HG03565 (cell line): Measurements from ENCODE around the gene GNAO1.

ENCODE experiments used
- ATAC-seq: cut with Tn5 transposase; IDR thresholded peaks from one replicate; pipeline ENCODE4 v1.9.1; 2021; ENCODE audit warnings: mild to moderate bottlenecking, moderate library complexity; ENCODE audit not compliant: unreplicated experiment

GNAO1 gene

GRCh38 chr16:56344518-56345405 lies 153.5 kb downstream of the GNAO1 start:
- ATAC-seq, result no peak

- ATAC-seq, result no peak
Measured at GRCh38 chr16:56345406-56346050, 154.2 kb downstream of the GNAO1 start.

GRCh38 chr16:56346131-56346890 lies 155.0 kb downstream of the GNAO1 start:
- ATAC-seq, result no peak

GRCh38 chr16:56347166-56347565 lies 155.9 kb downstream of the GNAO1 start:
- no peak for ATAC-seq

- ATAC-seq, result no peak
Measured at GRCh38 chr16:56347670-56348069, 156.4 kb downstream of the GNAO1 start.

GRCh38 chr16:56348168-56349085 lies 157.1 kb downstream of the GNAO1 start:
- no peak for ATAC-seq

DNA sequence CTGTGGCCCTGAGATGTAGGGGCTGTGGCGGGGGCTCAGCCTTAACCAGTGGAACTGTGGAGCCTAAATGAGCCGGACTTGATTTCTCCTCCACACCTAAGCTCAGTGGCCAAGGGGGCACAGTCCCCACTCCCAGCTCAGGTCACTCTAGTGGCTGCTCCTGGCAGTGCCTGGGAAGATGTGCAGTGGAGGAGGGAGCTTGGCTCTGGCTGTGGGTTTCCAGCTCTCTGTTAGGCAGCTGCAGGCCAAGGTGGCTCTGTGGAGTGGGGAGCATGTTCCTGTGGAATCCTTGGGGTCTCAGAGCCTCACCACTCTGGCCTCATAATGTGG lies 157.8 kb downstream of the GNAO1 start:
- no peak for ATAC-seq

DNA sequence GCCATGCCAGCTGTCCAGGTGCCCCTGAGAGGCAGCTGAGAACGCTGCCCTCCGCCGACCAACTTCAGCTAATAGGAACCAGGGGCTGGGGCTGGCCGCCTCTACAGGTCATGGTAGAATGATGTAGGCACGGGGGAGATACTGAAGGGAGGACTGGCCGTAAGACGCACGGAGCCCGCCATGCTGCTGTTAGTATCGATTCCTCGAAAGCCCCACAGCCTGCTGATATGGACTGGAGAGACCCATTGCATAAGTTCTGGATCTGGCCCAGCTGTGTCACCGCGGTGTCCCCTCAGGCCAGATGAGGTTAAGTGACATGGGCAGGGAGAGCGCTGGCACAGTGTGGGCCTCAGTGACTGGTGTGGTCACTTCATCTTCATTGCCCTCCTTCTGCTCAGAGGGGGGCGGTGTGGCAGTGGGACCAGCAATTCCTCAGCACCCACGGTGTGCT lies 158.4 kb downstream of the GNAO1 start:
- no peak for ATAC-seq

DNA sequence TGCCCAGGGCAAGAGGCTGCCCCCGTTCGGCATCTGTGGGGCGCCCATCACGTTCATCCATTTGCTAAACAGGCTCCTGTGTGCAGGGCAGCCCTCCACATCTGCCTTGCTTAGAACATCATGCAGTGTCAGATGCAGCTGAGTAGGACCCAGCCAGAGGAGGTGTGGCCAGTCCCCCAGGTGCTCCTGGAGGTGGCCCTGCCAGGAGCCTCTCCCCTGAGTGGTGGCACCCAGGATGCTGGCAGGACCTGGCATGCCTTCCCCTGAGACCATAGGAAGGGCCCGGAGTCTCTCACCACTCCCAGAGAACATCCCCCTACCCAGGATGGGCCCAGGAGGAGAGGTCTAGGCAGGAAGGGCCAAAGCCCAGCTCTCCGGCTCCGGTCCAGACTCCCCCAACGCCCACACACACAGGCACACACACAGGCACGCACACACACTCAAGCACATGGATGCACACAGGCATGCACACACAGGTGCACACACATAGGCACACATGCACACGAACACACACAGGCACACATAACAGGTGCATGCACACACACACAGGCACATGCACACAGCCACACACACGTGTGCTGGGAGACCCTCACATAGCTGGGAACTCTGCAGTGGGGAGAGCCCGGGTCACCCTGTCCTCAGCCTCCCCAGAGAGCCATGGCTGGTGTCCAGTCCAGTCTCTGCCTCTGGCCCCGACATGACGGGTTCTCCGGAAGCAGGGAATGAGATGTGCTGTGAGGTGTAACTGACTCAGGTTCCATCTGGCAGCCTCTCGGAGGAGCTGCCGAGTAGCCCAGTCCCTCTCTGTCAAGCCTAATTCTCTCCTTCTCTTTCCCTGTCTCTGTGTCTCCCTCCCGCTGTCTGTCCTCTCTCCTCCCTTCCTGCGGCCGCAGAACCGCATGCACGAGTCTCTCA lies 159.5 kb downstream of the GNAO1 start:
- no peak for ATAC-seq

- no peak for ATAC-seq
Measured at GRCh38 chr16:56351481-56351880, 160.2 kb downstream of the GNAO1 start.

GRCh38 chr16:56352351-56353053 lies 161.2 kb downstream of the GNAO1 start:
- ATAC-seq, result no peak

DNA sequence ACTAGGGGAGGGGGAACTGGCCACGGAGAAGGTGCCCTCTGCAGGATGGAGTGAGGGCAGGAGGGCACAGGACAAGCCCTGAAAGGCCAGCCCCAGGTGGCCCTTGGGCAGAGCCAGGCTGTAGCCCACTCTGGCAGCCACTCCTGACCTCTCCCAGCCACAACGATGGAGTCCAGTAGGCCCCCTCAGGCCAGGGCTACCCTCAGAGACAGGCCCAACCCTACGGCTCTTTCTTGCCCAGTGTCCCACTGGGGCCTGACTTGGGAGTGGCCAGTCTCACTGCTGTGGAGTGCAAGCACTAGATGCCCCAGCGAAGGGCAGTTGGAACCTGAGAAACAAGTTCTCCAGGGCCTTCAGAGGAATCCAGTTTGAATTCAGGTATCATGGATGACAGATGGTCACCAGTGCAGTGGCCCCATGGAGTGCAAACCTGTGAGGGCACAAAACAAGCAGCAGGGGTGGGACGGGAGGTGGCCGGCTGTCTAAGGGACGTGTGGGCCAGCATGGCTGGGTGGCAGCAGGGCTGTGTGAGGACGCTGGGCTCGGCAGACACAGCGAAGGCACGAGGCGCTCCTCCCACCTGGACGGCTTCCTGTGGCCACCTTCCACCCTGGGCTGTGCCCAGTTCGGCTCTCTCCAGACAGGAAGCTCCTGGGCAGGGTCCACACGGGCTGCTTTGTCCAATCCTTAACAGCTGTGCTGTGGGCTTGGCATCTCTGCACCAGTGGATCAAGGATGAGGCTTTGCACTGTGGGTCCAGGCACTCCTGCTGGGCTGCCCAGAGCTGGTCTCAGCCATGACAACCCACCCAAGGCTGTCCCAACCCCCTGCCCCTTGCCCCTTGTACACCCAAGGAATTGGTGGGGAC lies 162.0 kb downstream of the GNAO1 start:
- ATAC-seq, result no peak

GRCh38 chr16:56354016-56354415 lies 162.7 kb downstream of the GNAO1 start:
- no peak for ATAC-seq

DNA sequence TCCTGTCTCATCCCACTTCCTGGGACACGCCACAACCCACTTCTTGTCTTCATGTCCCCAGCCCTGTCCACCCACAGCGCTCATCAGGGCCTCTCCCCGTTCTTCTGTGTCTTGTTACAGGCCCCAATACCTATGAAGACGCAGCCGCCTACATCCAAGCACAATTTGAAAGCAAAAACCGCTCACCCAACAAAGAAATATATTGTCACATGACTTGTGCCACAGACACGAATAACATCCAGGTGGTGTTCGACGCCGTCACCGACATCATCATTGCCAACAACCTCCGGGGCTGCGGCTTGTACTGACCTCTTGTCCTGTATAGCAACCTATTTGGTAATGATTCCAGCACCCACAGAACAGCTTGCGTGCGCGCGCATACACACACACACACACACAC lies 163.5 kb downstream of the GNAO1 start:
- ATAC-seq, result no peak

DNA sequence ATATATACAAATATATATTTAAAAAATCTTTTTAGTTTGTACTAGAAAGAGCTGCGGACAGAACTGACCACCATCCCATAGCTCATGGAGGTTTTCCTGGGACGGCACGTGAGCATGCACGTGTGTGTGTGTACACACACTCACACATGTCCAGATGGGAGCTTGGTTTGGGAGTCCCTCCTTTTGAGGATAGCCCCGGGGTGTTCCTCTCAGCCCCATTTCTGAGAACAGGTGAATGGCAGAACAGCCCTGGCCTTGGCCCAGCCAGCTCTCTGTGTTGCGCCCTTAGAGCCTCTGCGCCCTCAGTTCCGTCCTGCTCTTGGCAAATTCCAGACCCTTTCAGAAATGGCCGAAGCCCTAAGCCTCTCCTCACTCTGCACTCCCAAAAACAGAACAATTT lies 163.9 kb downstream of the GNAO1 start:
- ATAC-seq, result no peak

GRCh38 chr16:56355786-56356275 lies 164.5 kb downstream of the GNAO1 start:
- no peak for ATAC-seq

DNA sequence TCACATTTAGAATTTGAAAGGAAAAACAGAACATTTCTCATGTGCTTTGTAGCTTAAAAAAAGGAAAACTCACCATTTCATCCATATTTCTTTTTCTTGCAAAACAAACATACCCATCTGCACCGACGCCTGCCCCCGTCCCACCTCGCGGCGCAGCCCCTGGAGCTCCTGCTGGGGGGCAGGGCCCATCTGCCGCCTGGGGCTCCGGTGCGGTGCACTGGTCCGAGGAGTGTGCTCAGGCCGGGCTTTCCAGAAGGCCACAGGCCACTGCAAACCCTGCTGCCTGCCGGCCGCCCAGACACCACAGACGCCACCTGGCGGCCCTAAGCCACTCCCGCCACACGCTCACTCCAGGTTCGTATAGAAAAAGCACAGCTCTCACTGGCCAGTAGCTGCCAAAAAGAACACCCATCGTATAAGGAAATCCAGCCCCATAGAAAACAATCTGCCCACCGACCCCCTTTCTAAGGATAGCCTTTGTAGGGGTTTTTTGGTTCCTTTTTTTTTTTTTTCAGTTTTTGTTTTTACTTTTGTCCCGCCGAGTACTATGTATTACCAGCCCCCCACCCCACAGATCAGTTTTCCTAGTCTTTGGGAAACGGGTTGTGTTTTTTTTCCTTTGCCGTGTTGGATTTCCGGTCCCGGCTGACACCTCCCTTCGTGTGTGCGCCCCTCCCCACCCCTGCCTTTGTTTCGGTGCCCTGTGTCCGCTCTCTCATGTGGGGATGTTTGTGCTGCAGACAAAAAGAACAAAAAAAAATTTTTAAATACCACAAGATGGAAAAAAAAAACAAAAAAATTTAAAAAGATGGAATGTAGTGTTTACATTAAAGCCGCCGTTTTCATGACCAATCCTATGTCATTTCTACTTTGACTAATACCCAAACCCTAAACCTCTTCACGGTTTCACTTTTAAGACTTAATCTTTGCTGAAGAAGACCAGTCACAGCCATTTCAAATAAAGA lies 165.3 kb downstream of the GNAO1 start:
- ATAC-seq, result peak; percentile 89
